IPS-15b (cell line): ENCODE measurements around the gene SEMA3F.

ENCODE experiments used
- H3K27me3 ChIP-seq: one replicate; pipeline ENCODE4 v1.6.1; 2013; ENCODE audit warnings: low read length; ENCODE audit not compliant: control insufficient read depth, insufficient read depth
- H3K36me3 ChIP-seq: one replicate; pipeline ENCODE4 v1.6.1; 2013; ENCODE audit warnings: low read length; ENCODE audit not compliant: control insufficient read depth, insufficient read depth
- H3K4me1 ChIP-seq: one replicate; pipeline ENCODE4 v1.6.1; 2013; ENCODE audit warnings: mild to moderate bottlenecking, low read length; ENCODE audit not compliant: control insufficient read depth, insufficient read depth
- H3K4me3 ChIP-seq: one replicate; pipeline ENCODE4 v1.5.1; 2013; ENCODE audit warnings: low read depth, low read length
- H3K9ac ChIP-seq: one replicate; pipeline ENCODE4 v1.6.1; 2013; ENCODE audit warnings: low read depth, mild to moderate bottlenecking, low read length
- H3K9me3 ChIP-seq: one replicate; pipeline ENCODE4 v1.6.1; 2013; ENCODE audit warnings: mild to moderate bottlenecking, low read length; ENCODE audit not compliant: control insufficient read depth, insufficient read depth

The SEMA3F gene

DNA sequence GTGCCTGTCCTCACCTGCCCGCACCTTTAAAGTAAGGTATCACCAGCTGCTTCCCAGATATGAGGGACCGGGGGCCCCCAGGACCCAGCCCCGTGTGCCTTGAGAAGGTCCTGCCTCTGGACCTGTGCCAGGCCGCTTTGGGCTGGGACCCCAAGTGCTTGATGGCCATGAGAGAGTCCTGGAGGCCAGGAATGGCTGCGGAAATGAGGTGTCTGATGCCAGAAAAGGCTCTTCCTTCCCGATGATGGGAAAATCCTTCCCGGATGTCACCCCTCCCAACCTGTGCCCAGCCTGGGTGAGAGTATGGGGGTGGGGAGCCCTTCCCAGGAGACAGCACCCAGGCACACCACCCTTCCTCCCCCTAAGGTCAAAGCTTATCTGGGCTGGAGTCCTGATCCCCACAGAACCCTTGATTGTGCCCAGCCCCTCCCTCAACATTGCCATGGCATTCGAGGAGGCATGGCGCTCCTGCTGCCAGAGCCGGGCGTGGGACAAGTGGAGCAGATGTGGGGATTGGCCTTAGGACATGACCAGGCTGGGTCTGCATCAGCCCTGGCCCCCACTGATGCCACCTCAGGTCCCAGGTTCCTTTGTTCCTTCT, 14.2 kb downstream of the SEMA3F start:
- no peaks in the 10 kb centered on the region for H3K27me3 ChIP-seq
- no peaks in the 10 kb centered on the region for H3K9me3 ChIP-seq
- H3K4me3 ChIP-seq, result no peak overlapping the region
- H3K9ac ChIP-seq, result no peak overlapping the region
- peaks cover 15% of the 10 kb centered on the region for H3K4me1 ChIP-seq
- H3K36me3 ChIP-seq, result peaks cover 20% of the 10 kb centered on the region

DNA sequence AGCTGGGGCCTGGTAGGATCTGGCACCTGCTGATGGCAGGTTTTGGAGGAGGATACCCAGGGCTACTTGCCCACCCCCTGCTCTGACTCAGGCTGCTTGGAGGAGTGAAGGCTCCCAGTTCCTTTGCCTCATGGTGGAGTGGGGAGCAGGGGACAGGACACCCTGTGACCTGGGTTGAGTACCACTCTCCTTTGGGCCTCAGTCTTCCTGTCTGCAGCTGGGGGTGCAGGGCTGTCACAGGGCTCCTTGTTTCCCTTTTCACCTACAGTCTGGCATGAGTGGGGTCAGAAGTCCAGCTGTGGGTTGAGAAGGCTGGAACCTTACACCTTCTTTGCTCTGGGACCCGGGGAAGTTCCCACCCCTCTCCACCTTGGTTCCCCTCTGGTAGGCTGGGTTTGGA, 14.7 kb downstream of the SEMA3F start:
- peaks cover 22% of the 10 kb centered on the region for H3K36me3 ChIP-seq
- no peaks in the 10 kb centered on the region for H3K27me3 ChIP-seq
- no peak overlapping the region for H3K4me3 ChIP-seq
- H3K4me1 ChIP-seq, result peaks cover 15% of the 10 kb centered on the region
- H3K9me3 ChIP-seq, result no peaks in the 10 kb centered on the region
- no peak overlapping the region for H3K9ac ChIP-seq

DNA sequence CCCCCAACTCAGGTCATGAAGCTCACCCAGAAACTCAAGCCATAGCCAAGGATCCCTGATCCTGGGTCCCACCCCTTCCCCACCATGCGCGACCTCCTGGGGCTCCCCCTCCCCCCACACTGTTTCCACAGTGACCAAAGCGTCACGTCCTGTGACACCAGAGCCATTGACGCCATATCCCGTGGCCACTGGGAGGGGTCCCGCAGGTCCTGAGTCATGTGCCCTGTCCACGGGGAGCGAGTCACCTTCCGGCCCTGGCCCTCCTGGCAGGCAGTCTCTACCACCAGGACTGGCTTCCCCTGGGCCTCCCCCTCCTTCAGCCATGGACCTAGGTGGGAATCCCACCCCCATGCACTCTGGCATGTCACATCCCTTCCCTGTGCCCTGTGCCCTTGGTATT, 15.6 kb downstream of the SEMA3F start:
- H3K36me3 ChIP-seq, result peaks cover 27% of the 10 kb centered on the region
- peaks cover 13% of the 10 kb centered on the region for H3K4me1 ChIP-seq
- H3K9me3 ChIP-seq, result no peaks in the 10 kb centered on the region
- H3K4me3 ChIP-seq, result no peak overlapping the region
- H3K27me3 ChIP-seq, result no peaks in the 10 kb centered on the region
- H3K9ac ChIP-seq, result no peak overlapping the region

DNA sequence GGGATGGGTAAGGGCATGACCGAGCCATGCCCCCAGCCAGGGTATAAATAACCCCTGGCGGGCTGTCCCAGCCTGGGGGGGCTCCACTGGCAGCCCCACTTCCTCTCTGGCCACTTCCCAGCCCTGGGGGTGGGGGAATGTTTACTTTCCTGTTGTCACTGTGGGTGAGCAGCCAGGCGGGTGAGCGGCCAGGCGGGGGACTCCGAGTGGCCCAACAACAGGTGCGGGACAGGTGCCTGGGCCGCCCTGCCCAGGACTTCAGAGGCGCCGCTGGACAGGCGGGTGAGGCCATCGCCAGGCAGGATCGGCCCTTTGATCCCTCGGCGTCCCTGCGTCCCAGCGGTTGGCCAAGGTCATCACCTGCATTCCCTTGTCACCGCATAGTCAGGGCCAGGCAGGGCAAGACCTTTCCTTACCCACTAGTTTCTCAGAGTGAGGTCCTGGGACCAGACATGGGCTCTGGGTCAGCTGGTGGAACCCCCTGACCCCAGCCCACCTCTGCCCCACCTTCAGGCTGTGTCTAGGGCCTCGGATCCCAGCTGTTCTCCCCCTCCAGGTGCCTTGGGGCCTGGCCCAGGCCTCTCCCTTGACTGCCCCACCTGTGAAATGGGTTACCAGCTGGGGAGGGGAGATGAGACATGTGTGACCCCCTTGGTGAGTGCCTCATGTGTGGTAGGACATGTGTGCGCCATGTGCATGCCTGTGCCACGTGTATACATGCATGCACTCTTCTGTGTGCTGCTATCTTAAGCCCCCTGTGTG, 16.6 kb downstream of the SEMA3F start:
- H3K9ac ChIP-seq, result no peak overlapping the region
- peaks cover 37% of the 10 kb centered on the region for H3K36me3 ChIP-seq
- peaks cover 5% of the 10 kb centered on the region for H3K4me1 ChIP-seq
- no peaks in the 10 kb centered on the region for H3K27me3 ChIP-seq
- no peaks in the 10 kb centered on the region for H3K9me3 ChIP-seq
- H3K4me3 ChIP-seq, result no peak overlapping the region

DNA sequence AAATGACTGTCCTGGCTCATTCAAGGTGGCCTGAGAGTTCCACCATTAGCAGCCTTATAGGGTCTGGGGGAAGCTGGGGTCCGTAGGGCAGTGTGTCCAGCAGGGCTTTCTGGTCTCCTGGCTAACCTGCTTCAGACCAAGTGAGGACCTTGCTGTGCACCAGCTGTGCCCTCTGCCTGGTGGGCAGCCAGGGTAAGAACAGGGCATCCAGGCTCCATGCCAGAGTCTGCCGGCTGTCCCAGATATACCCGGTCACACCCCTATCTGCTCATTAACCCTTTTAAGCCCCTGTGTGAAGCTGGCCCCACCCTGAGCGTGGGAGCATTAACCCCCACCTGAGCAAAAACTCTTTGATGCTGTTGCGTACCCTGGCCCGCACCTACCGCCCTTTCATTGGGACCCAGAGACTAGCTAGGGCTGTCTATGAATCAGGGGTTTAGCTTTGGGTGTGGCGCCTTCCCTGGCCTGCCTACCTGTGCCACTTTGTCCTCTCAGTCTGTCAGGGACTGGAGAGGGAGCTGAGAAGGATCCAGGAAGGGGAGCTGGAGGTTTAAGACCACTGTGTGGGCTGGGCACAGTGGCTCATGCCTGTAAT, 17.6 kb downstream of the SEMA3F start:
- H3K36me3 ChIP-seq, result peaks cover 40% of the 10 kb centered on the region
- no peak overlapping the region for H3K9ac ChIP-seq
- no peak overlapping the region for H3K4me3 ChIP-seq
- no peaks in the 10 kb centered on the region for H3K4me1 ChIP-seq
- no peaks in the 10 kb centered on the region for H3K9me3 ChIP-seq
- H3K27me3 ChIP-seq, result no peaks in the 10 kb centered on the region

DNA sequence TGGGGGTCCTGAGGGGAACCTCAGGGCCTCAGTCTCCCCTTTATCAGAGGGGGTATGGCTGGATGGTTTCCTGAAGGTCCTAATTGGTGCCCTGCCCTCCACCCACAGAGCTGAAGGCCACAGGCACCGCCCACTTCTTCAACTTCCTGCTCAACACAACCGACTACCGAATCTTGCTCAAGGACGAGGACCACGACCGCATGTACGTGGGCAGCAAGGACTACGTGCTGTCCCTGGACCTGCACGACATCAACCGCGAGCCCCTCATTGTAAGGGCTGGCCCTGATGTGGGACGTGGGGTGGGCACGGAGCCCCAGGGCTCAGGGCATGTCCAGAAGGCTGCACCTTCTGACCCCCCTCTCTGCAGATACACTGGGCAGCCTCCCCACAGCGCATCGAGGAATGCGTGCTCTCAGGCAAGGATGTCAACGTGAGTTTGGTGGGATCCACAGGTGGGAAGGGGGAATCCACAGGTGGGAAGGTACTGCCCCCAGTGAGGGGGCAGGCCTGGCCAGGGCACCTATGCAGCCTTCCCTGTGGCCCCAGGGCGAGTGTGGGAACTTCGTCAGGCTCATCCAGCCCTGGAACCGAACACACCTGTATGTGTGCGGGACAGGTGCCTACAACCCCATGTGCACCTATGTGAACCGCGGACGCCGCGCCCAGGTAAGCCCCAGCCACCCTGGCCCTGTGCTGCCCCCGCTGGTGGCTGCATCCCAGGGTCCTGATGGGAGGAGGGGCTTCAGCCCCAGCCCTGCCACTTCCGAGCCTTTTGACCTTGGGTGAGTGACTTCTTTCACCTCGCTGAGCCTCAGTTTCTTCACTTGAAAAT, 18.8 kb downstream of the SEMA3F start:
- peaks cover 40% of the 10 kb centered on the region for H3K36me3 ChIP-seq
- H3K27me3 ChIP-seq, result no peaks in the 10 kb centered on the region
- no peaks in the 10 kb centered on the region for H3K9me3 ChIP-seq
- H3K4me1 ChIP-seq, result no peaks in the 10 kb centered on the region
- H3K9ac ChIP-seq, result no peak overlapping the region
- no peak overlapping the region for H3K4me3 ChIP-seq

DNA sequence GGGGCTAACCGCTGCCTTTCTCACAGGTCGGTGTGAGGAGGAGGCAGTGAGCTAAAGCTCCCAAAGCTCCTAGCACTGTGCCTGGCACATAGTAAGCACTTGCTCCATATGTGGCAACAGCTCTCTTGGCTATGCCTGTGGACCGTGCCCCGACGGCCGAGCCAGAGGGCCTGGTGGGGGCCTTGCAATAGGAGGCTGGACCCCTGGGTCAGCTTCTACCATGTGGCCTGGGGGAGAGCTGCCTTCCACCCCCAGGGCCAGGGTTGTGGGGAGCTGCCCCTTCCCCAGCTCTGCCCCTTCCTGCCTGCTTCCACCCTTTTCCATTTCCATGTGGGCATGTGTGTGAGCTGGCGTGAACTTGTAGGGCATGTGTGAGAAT, 19.4 kb downstream of the SEMA3F start:
- Histone ChIP-seq H3K27me3 (no peaks in the 10 kb centered on the region), H3K4me1 (no peaks in the 10 kb centered on the region), H3K9me3 (no peaks in the 10 kb centered on the region), H3K36me3 (peaks cover 35% of the 10 kb centered on the region), H3K9ac (no peak overlapping the region), H3K4me3 (no peak overlapping the region)

DNA sequence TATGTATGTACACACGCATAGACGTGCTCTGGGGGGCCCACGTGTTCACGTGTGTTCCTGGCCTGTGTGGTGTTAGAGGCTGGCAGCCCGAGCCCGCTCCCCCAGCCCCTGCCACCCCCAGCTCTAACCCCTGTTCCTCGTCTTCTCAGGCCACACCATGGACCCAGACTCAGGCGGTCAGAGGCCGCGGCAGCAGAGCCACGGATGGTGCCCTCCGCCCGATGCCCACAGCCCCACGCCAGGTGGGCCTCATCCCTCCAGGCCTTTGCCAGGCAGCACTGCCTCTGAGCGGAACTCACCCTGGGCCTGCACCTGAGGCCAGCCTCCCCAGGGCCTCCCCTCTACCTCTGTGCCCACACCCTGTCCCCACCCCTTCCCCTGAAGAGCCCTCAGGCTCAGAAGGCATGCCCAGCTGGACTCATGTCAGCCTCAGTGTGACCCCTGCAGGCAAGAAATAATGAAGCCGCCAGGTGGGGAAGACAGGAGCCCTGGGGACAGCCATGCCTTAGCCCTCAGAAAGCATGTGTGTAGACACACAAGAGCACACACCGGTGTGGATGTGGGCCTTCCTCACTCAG, 19.9 kb downstream of the SEMA3F start:
- Histone ChIP-seq H3K4me3 (no peak overlapping the region), H3K9me3 (no peaks in the 10 kb centered on the region), H3K4me1 (no peaks in the 10 kb centered on the region), H3K27me3 (no peaks in the 10 kb centered on the region), H3K9ac (no peak overlapping the region), H3K36me3 (peaks cover 37% of the 10 kb centered on the region)

GRCh38 chr3:50177346-50177745, 22.2 kb downstream of the SEMA3F start:
- H3K36me3 ChIP-seq, result peaks cover 37% of the 10 kb centered on the region
- H3K27me3 ChIP-seq, result no peaks in the 10 kb centered on the region
- H3K9ac ChIP-seq, result no peak overlapping the region
- no peaks in the 10 kb centered on the region for H3K9me3 ChIP-seq
- H3K4me1 ChIP-seq, result no peaks in the 10 kb centered on the region
- no peak overlapping the region for H3K4me3 ChIP-seq

GRCh38 chr3:50179710-50180109, 24.6 kb downstream of the SEMA3F start:
- H3K9me3 ChIP-seq, result no peaks in the 10 kb centered on the region
- H3K4me3 ChIP-seq, result no peak overlapping the region
- peaks cover 51% of the 10 kb centered on the region for H3K36me3 ChIP-seq
- H3K4me1 ChIP-seq, result no peaks in the 10 kb centered on the region
- no peaks in the 10 kb centered on the region for H3K27me3 ChIP-seq
- no peak overlapping the region for H3K9ac ChIP-seq

DNA sequence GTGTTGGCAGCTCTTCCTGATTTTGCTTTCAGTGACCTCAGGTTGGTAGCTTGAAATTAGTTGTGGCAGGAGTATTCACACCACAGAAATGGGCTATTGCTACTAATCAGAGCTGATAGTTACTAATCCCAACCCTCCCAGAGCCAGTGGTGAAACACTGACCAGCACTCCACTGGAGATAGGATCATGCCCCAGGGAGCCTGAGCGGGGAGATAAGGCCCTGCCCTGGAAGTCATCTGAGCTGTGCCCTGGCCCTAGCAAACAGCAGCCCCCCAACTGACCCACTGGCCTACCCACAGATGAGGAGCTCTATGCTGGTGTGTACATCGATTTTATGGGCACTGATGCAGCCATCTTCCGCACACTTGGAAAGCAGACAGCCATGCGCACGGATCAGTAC, 26.9 kb downstream of the SEMA3F start:
- H3K4me1 ChIP-seq, result no peaks in the 10 kb centered on the region
- no peak overlapping the region for H3K9ac ChIP-seq
- H3K9me3 ChIP-seq, result no peaks in the 10 kb centered on the region
- no peaks in the 10 kb centered on the region for H3K27me3 ChIP-seq
- H3K36me3 ChIP-seq, result peaks cover 53% of the 10 kb centered on the region
- H3K4me3 ChIP-seq, result no peak overlapping the region
